GM12874 (cell line): Measurements from ENCODE around the gene TMCC3.

Source experiments
- CTCF ChIP-seq: IDR thresholded peaks from 2 replicates; pipeline ENCODE4 v1.5.1; 2011; ENCODE audit warnings: low read depth, mild to moderate bottlenecking, control low read depth, low read length, moderate library complexity; ENCODE audit not compliant: insufficient read depth

The TMCC3 gene

GRCh38 chr12:94534278-94534677 lies 116.1 kb downstream of the TMCC3 start:
- TF ChIP-seq CTCF: no peak

GRCh38 chr12:94532490-94533422 lies 117.6 kb downstream of the TMCC3 start:
- TF ChIP-seq CTCF: peak; percentile 78

GRCh38 chr12:94531196-94531720 lies 119.1 kb downstream of the TMCC3 start:
- no peak for TF ChIP-seq CTCF

GRCh38 chr12:94525951-94526350 lies 124.4 kb downstream of the TMCC3 start:
- no peak for TF ChIP-seq CTCF
